ENCODE data around the gene FLNC.

DNA sequence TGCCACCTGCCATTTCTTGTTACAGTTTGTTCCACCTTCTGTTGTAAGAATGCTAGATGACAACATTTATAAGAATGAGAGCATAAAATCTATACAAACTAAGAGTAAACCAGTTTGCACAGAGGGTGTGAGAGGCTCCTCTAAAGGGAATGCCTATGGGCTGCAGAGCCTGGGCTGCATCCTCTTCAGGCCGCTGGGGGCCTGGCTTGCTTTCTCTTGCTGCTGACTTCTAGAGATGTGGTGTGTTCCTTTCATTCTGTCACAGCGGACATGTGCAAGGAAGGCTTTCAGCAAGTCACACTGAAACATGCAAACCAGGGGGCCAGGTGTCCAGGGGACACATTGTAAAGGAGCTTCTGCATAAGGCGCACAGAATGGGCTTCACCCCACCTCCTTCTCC is 25.4 kb downstream of the FLNC start:
- TF ChIP-seq, protein P1, sequence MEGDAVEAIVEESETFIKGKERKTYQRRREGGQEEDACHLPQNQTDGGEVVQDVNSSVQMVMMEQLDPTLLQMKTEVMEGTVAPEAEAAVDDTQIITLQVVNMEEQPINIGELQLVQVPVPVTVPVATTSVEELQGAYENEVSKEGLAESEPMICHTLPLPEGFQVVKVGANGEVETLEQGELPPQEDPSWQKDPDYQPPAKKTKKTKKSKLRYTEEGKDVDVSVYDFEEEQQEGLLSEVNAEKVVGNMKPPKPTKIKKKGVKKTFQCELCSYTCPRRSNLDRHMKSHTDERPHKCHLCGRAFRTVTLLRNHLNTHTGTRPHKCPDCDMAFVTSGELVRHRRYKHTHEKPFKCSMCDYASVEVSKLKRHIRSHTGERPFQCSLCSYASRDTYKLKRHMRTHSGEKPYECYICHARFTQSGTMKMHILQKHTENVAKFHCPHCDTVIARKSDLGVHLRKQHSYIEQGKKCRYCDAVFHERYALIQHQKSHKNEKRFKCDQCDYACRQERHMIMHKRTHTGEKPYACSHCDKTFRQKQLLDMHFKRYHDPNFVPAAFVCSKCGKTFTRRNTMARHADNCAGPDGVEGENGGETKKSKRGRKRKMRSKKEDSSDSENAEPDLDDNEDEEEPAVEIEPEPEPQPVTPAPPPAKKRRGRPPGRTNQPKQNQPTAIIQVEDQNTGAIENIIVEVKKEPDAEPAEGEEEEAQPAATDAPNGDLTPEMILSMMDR (IDR thresholded peaks at IDR 0.05): no peak
- TF ChIP-seq POLR2A (IDR thresholded peaks at IDR 0.05): no peak

Data from testis (tissue), 2 donors.